Cortex of kidney (tissue), 1 donor: ENCODE data around the gene SLC39A1.
A peak's percentile ranks its signal among the peaks of the same experiment; 100 is the strongest.

Source experiments
- DNase-seq: peaks from one replicate; lab custom pipeline; 2025; lab: John Stamatoyannopoulos, UW

Gene SLC39A1

GRCh38 chr1:153977250-153978240 is 14.2 kb upstream of the SLC39A1 start, which contains the start of gene JTB:
Gene JTB, minus strand, starts transcription at chr1:153977674. Its CDS starts 422 bp downstream, at chr1:153977252.
- DNase-seq = no peak

DNA sequence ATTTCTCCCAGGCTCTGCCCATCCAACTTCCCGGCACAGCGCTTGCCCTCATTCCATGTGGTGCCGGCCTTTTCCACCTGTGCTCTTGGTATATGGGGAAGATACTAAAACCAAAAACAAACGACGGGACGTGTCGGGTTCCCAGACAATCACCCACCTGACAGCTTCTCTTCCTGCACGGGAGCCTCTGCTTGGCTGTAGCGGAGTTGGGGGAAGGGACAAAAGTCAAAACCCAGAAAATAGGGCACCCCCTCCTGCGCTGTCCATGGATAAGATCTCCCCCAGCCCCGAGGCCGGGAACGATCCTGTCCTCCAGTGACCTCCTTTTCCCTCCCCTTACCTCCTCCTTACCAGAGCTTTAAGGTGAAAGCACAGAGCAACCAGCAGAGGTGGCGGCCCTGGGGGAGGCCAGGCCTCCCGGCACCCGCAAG is 13.5 kb upstream of the SLC39A1 start:
- no peak for DNase-seq

GRCh38 chr1:153973525-153973924 is 10.2 kb upstream of the SLC39A1 start:
- no peak for DNase-seq

DNA sequence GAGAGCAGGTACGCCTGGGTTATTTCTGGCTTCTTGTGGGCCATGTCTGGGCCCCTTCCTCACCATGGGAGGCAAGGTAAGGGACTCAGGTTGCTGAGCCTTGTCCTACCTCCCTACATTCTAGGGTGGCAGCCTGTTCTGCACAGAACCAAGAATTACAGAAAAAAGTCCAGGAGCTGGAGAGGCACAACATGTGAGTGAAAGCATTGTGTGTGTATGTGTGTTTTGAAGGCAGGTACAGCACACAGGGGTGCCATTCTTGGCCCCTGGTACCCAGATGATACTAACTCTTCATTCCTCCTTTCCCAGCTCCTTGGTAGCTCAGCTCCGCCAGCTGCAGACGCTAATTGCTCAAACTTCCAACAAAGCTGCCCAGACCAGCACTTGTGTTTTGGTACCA is 9.7 kb upstream of the SLC39A1 start:
- no peak for DNase-seq

- no peak for DNase-seq
These were observed 7.0 kb upstream of the SLC39A1 start for GRCh38 chr1:153970346-153970745.

- DNase-seq = no peak
These were observed 5.6 kb upstream of the SLC39A1 start for GRCh38 chr1:153968972-153969371.

DNA sequence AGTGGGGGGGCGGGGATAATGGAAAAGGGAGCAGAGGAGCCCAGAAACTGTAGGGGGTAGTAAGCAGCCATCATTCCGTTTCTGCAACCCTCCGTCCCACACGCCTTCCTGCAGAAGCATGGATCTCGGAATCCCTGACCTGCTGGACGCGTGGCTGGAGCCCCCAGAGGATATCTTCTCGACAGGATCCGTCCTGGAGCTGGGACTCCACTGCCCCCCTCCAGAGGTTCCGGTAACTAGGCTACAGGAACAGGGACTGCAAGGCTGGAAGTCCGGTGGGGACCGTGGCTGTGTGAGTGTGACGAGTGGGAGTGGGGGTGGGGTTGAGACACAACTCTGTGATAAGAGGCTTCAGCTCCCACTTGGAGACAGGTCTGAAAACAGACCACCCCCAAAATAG is 5.1 kb upstream of the SLC39A1 start:
- DNase-seq = no peak

DNA sequence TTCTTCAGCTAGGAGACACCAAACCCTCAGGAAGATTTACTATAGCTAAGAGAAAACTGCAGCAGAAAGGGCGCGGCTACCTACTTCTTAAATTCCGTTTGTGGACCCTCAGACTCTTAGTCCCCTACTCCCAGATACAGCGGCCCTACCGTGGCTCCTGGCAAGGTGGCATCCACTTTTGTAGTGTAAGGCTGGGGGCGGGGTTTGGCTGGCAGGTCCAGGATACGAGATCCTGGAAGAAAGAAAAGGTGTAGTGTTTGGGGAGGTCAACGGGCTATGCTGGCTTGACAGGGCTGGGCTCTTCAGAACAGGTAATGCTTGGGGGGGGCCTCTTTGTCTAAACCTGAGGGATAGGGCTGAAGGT is 4.6 kb upstream of the SLC39A1 start:
- DNase-seq = no peak

- DNase-seq = no peak
These were observed 4.0 kb upstream of the SLC39A1 start, which contains the start of gene CREB3L4 for GRCh38 chr1:153967107-153967999. Gene CREB3L4, plus strand, starts transcription at chr1:153967902. Its CDS starts 624 bp downstream, at chr1:153968526.

DNA sequence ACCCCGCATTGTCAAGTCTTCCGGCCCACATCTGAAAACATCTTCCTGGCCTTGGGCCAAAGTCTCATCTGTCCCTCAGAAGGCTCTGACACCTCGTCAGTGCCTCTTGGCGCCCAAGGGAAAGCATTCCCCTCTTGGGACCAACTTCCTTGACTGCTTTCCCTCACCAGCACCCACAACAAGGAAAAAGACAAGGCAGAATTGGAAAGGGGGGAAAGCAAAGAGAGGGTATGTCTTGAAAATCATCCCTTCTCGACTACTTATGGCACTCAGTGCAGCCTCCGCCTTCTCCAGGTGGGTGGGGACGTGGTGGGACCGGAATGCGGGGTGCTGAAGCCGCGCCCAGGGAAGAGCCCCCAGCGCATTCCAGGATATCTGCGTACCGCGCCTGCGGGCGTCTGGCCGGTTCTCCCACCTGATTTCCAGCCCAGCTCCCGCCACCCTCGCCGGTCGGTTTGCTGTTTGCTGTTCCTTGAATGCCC is 554 bp upstream of the SLC39A1 start:
- DNase-seq = no peak

DNA sequence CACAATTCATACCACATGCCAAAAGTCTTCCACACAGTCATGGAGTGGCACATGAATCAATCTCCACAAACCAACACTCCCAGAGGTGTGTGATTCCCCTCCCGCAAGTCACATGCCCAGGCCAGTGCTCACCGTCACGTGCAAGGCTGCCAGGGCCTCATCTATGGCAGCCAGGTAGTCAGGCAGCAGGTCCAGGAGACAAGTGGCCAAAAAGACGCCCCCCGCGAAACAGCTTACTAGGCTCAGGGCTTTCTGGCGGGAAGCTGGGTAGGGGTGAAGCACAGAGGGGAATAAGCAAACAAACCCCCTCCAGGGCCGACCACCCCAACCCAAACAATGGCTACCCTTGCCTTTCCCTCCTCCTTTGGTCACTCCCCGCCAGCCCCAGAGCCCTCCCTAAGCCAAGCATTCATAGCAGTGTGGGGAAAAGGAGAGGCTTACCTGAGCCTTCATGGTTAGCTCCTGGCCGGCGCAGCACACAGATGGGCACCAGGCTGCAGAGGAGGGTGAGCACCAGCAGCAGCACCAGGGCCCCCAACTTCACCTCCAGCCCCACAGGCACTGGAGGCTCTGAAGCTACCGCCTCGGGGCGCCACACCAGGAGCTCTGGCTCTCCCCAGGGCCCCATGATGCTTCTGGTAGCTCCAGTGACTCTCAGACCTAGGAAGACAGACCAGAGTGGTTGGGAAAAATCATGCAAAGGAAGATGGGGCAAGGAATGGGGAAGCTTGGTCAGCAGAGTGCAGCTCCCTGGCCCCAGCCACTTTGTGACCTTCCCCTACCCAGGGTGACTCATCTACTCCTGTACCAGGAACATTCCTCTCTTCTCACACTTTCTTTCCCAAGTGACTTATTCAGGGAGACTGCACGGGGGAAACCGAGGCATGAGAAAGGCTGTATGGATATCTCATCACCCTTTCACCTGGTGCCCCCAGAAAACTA is 978 bp downstream of the SLC39A1 start:
- no peak for DNase-seq

- no peak for DNase-seq
These were observed 1.9 kb downstream of the SLC39A1 start for GRCh38 chr1:153961421-153961820.

- no peak for DNase-seq
These were observed 3.1 kb downstream of the SLC39A1 start for GRCh38 chr1:153960206-153960605.

DNA sequence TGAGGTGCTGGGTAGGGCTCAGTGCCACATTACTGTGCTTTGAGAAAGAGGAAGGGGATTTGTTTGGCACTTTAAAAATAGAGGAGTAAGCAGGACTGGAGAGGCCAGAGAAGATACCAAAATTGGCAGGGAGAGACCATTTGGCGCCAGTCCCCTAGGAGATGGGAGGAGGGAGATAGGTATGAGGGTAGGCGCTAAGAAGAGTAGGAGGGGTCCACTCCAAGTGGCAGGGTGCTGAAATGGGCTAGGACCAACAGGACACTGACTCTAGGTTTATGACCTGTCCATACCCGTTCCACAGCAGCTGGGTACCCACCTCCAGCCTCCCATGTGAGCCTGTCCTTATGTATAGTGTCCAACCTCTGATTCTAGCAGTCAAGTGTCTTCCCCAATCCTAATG is 3.9 kb downstream of the SLC39A1 start:
- DNase-seq = no peak

GRCh38 chr1:153958961-153959260 is 4.4 kb downstream of the SLC39A1 start:
- DNase-seq = no peak

DNA sequence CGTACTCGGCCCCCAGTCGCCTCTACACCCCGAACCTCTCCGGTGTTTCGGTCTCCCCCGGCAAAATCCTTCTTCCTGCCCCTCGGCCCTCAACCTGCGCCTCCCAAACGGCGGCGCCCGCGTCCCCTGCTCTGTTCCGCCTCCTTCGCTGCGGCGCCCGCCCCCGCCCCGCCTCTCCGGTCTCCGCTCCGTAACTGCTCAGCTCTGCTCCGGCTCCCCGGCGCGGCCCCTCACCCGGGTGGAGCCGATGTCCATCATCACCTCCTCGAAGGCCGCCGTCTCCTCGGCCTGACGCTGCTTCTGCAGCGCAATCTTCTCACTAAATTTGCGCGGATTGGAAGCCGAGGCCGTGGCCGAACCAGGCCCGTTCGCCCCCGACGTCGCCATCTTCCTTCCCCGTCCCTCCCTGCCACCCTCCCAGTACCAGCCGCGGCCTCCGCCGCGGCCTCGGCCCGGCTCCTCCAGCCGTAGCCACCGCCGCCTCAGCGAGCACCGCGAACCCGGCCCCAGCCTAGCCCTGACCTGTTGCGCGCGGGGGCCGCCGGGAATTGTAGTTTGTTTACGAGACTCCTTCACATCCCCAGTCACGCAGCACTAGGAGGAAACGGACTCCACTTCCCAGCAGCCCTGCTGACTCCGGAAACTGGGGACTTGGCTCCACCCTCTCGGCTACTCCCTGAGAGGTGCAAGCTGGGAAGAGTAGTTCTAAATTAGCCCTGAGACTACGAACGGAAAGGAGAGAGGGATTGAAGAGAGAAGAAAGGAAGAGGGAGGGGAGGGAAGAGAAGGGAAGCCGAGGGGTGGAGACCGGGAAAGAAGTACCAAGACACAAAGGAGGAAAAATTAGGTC is 5.0 kb downstream of the SLC39A1 start, which contains the start of gene CRTC2:
Gene CRTC2, minus strand, starts transcription at position 502 of the 850 bp plus-strand sequence. Its CDS starts 115 bp downstream, at position 387.
- DNase-seq = peak; percentile 35

DNA sequence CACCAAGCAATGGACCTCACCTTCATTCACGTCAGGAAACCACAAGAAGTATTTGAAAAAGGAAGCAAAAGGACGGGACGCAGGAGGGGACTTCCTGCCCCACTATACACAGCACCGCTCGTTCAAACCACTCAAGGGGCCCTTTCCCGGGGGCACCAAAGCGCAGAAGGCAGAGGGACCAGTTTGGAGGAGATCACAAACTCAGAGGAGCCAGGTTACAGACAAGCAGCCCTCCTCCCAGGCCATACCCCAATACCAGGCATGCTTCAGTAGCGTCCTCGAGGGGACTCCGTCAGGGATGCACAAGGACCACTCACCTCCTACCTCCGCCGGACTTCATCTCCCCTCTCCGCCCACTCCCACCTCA is 5.6 kb downstream of the SLC39A1 start:
- no peak for DNase-seq

GRCh38 chr1:153956997-153957715 is 6.2 kb downstream of the SLC39A1 start:
- no peak for DNase-seq

- DNase-seq = no peak
These were observed 8.5 kb downstream of the SLC39A1 start for GRCh38 chr1:153954826-153955225.
